WTC11 (cell line): ENCODE data around the gene TEKTIP1. TPM values are rescaled to one million over a fixed set of nuclear protein-coding genes. Genes with fewer than 3 reads are reported as not detected.

ENCODE experiments used
- ATAC-seq: fragments of 200-7000 bp; cut with Tn5 transposase; 2 replicates; pipeline ENCODE4 v1.10.0; 2021; ENCODE audit warnings: mild to moderate bottlenecking, moderate library complexity
- CTCF ChIA-PET: fragments of 300-600 bp; sonication (Branson Sonifier 250); formaldehyde crosslinking; loops from one replicate; lab custom pipeline; 2021; ENCODE audit warnings: antibody characterized with exemption; lab: Charles Lee
- POLR2A ChIA-PET: fragments of 350-600 bp; sonication (Branson Sonifier 250); formaldehyde crosslinking; loops from one replicate; lab custom pipeline; 2021; ENCODE audit warnings: antibody characterized with exemption; lab: Charles Lee
- DNase-seq: peaks from one replicate; pipeline ENCODE4 v3.0.0; 2021; ENCODE audit warnings: low spot score
- H3K27ac Mint-ChIP-seq: 2 replicates; pipeline ENCODE4 v1.8.0; 2021; ENCODE audit warnings: mixed read lengths
- H3K27me3 Mint-ChIP-seq: 2 replicates; pipeline ENCODE4 v1.8.0; 2021; ENCODE audit warnings: low read depth, mild to moderate bottlenecking, moderate library complexity, mixed read lengths
- H3K36me3 Mint-ChIP-seq: 2 replicates; pipeline ENCODE4 v1.8.0; 2021; ENCODE audit warnings: mixed read lengths
- H3K4me1 Mint-ChIP-seq: 2 replicates; pipeline ENCODE4 v1.8.0; 2022; ENCODE audit warnings: mixed read lengths
- H3K4me3 Mint-ChIP-seq: 2 replicates; pipeline ENCODE4 v1.8.0; 2021; ENCODE audit warnings: mild to moderate bottlenecking, moderate library complexity, mixed read lengths
- H3K9me3 Mint-ChIP-seq: 2 replicates; pipeline ENCODE4 v1.8.0; 2021; ENCODE audit warnings: mixed read lengths
- AFF4 ChIP-seq: sonication (generic); formaldehyde crosslinking; IDR thresholded peaks from 2 replicates; pipeline ENCODE4 v1.8.1; 2023; ENCODE audit warnings: mild to moderate bottlenecking, missing genetic modification reagents, borderline replicate concordance
- ARID4B ChIP-seq: sonication (generic); formaldehyde crosslinking; IDR thresholded peaks from 2 replicates; pipeline ENCODE4 v1.8.0; 2023; ENCODE audit warnings: missing genetic modification reagents, mild to moderate bottlenecking, borderline replicate concordance
- ATF1 ChIP-seq: sonication (generic); formaldehyde crosslinking; IDR thresholded peaks from 2 replicates; pipeline ENCODE4 v1.8.1; 2023; ENCODE audit warnings: mild to moderate bottlenecking, moderate library complexity, missing genetic modification reagents
- ETV6 ChIP-seq: sonication (generic); formaldehyde crosslinking; IDR thresholded peaks from 2 replicates; pipeline ENCODE4 v1.8.1; 2022; ENCODE audit warnings: mild to moderate bottlenecking, missing genetic modification reagents
- GABPB1 ChIP-seq: sonication (generic); formaldehyde crosslinking; IDR thresholded peaks from 2 replicates; pipeline ENCODE4 v1.8.1; 2023; ENCODE audit warnings: mild to moderate bottlenecking, missing genetic modification reagents
- HMGXB4 ChIP-seq: sonication (generic); formaldehyde crosslinking; IDR thresholded peaks from 2 replicates; pipeline ENCODE4 v1.8.1; 2023; ENCODE audit warnings: mild to moderate bottlenecking, moderate library complexity, missing genetic modification reagents
- MXD4 ChIP-seq: fragments of 250-450 bp; sonication (Bioruptor Pico); IDR thresholded peaks from 2 replicates; pipeline ENCODE4 v1.8.0; 2021; ENCODE audit warnings: mild to moderate bottlenecking, moderate library complexity, borderline replicate concordance
- NFATC4 ChIP-seq: fragments of 250-450 bp; sonication (Bioruptor Pico); IDR thresholded peaks from 2 replicates; pipeline ENCODE4 v1.9.0; 2021; ENCODE audit warnings: mild to moderate bottlenecking
- NR3C1 ChIP-seq: sonication (generic); formaldehyde crosslinking; conservative IDR thresholded peaks from 2 replicates; pipeline ENCODE4 v1.8.1; 2023; ENCODE audit warnings: low read depth, mild to moderate bottlenecking, missing genetic modification reagents
- PRRX2 ChIP-seq: fragments of 250-450 bp; sonication (Bioruptor Pico); IDR thresholded peaks from 2 replicates; pipeline ENCODE4 v1.8.0; 2021; ENCODE audit warnings: mild to moderate bottlenecking
- SMAD4 ChIP-seq: sonication (generic); formaldehyde crosslinking; IDR thresholded peaks from 2 replicates; pipeline ENCODE4 v1.8.0; 2022; ENCODE audit warnings: mild to moderate bottlenecking, missing genetic modification reagents
- SP1 ChIP-seq: sonication (generic); formaldehyde crosslinking; conservative IDR thresholded peaks from 2 replicates; pipeline ENCODE4 v1.8.1; 2022; ENCODE audit warnings: missing genetic modification reagents
- ZBTB43 ChIP-seq: sonication (generic); formaldehyde crosslinking; IDR thresholded peaks from 2 replicates; pipeline ENCODE4 v1.8.1; 2023; ENCODE audit warnings: mild to moderate bottlenecking, missing genetic modification reagents
- ZNF121 ChIP-seq: sonication (generic); formaldehyde crosslinking; IDR thresholded peaks from 2 replicates; pipeline ENCODE4 v1.8.0; 2023; ENCODE audit warnings: missing genetic modification reagents
- ZSCAN18 ChIP-seq: fragments of 250-450 bp; sonication (Bioruptor Pico); IDR thresholded peaks from 2 replicates; pipeline ENCODE4 v2.1.2; 2022; ENCODE audit warnings: mild to moderate bottlenecking, moderate library complexity
- total RNA-seq: library from RNA; stranded (reverse); gene quantifications from 3 replicates; pipeline ENCODE4 v1.2.3, GENCODE V29; 2021
- TF ChIP-seq, protein P1 (sequence below): sonication (generic); formaldehyde crosslinking; IDR thresholded peaks from 2 replicates; pipeline ENCODE4 v1.8.0; 2023; ENCODE audit warnings: mild to moderate bottlenecking, missing genetic modification reagents
- TF ChIP-seq, protein P2 (sequence below): fragments of 250-450 bp; sonication (Bioruptor Pico); IDR thresholded peaks from 2 replicates; pipeline ENCODE4 v1.9.0; 2021; ENCODE audit warnings: mild to moderate bottlenecking
- TF ChIP-seq, protein P3 (sequence below): sonication (generic); formaldehyde crosslinking; IDR thresholded peaks from 2 replicates; pipeline ENCODE4 v1.8.1; 2022; ENCODE audit warnings: missing genetic modification reagents, borderline replicate concordance

TEKTIP1 gene
- total RNA-seq, 1 experiment from 2014 or later: 6.3 TPM

- Mint-ChIP-seq H3K27ac (no peak overlapping the region; the same call in 1 of the 2 replicates), H3K27me3 (no peaks in the 10 kb centered on the region), H3K4me1 (no peaks in the 10 kb centered on the region), H3K36me3 (peaks cover 31% of the 10 kb centered on the region), H3K4me3 (no peak overlapping the region), H3K9me3 (no peaks in the 10 kb centered on the region)
- no peak for DNase-seq
- no peak; the same call in 1 of the 2 replicates for ATAC-seq
- ChIA-PET CTCF (interaction anchor here (0.6 to 2.3 kb wide), 4 partner anchors 8 to 552 kb away, joined by 3 to 16 read pairs (median 3); partner anchors contain the start of gene SMIM44), POLR2A (no interaction called here)
- TF ChIP-seq GABPB1 (no peak), ARID4B (no peak), AFF4 (CRISPR knock-in tag) (no peak), HMGXB4 (CRISPR knock-in tag) (no peak), SMAD4 (CRISPR knock-in tag) (no peak), ZBTB43 (CRISPR knock-in tag) (no peak), ETV6 (CRISPR knock-in tag) (no peak), SP1 (CRISPR knock-in tag) (no peak), NR3C1 (CRISPR knock-in tag) (no peak), ZNF121 (CRISPR knock-in tag) (no peak), MXD4 (CRISPR knock-in tag) (no peak), NFATC4 (CRISPR knock-in tag) (no peak), PRRX2 (CRISPR knock-in tag) (no peak), ZSCAN18 (CRISPR knock-in tag) (no peak), ATF1 (CRISPR knock-in tag) (no peak)
- TF ChIP-seq, protein P1, sequence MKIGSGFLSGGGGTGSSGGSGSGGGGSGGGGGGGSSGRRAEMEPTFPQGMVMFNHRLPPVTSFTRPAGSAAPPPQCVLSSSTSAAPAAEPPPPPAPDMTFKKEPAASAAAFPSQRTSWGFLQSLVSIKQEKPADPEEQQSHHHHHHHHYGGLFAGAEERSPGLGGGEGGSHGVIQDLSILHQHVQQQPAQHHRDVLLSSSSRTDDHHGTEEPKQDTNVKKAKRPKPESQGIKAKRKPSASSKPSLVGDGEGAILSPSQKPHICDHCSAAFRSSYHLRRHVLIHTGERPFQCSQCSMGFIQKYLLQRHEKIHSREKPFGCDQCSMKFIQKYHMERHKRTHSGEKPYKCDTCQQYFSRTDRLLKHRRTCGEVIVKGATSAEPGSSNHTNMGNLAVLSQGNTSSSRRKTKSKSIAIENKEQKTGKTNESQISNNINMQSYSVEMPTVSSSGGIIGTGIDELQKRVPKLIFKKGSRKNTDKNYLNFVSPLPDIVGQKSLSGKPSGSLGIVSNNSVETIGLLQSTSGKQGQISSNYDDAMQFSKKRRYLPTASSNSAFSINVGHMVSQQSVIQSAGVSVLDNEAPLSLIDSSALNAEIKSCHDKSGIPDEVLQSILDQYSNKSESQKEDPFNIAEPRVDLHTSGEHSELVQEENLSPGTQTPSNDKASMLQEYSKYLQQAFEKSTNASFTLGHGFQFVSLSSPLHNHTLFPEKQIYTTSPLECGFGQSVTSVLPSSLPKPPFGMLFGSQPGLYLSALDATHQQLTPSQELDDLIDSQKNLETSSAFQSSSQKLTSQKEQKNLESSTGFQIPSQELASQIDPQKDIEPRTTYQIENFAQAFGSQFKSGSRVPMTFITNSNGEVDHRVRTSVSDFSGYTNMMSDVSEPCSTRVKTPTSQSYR (CRISPR knock-in tag): no peak
- TF ChIP-seq, protein P2, sequence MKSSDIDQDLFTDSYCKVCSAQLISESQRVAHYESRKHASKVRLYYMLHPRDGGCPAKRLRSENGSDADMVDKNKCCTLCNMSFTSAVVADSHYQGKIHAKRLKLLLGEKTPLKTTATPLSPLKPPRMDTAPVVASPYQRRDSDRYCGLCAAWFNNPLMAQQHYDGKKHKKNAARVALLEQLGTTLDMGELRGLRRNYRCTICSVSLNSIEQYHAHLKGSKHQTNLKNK (CRISPR knock-in tag): no peak
- TF ChIP-seq, protein P3, sequence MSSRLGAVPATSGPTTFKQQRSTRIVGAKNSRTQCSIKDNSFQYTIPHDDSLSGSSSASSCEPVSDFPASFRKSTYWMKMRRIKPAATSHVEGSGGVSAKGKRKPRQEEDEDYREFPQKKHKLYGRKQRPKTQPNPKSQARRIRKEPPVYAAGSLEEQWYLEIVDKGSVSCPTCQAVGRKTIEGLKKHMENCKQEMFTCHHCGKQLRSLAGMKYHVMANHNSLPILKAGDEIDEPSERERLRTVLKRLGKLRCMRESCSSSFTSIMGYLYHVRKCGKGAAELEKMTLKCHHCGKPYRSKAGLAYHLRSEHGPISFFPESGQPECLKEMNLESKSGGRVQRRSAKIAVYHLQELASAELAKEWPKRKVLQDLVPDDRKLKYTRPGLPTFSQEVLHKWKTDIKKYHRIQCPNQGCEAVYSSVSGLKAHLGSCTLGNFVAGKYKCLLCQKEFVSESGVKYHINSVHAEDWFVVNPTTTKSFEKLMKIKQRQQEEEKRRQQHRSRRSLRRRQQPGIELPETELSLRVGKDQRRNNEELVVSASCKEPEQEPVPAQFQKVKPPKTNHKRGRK (CRISPR knock-in tag): no peak
These were observed 45.3 kb upstream of the TEKTIP1 start for GRCh38 chr19:3493651-3494050.
